Skeletal muscle tissue (tissue), 4 donors: ENCODE measurements around the gene TOMM40L. TPM values are rescaled to one million over a fixed set of nuclear protein-coding genes. Genes with fewer than 3 reads are reported as not detected.

Source experiments
- H3K27ac ChIP-seq: one replicate; pipeline ENCODE4 v1.7.0; 2013; ENCODE audit warnings: mild to moderate bottlenecking, low read depth, low read length, inconsistent platforms
- H3K27me3 ChIP-seq, 3 donors: one replicate each; pipeline ENCODE4 v1.7.0; 2013; ENCODE audit warnings: low read length in 3 of 3; ENCODE audit not compliant: control insufficient read depth in 3 of 3, insufficient read depth in 3 of 3
- H3K36me3 ChIP-seq, 3 donors: one replicate each; pipeline ENCODE4 v1.7.0; 2013; ENCODE audit warnings: low read length in 3 of 3; ENCODE audit not compliant: control insufficient read depth in 3 of 3, insufficient read depth in 3 of 3
- H3K4me1 ChIP-seq, 3 donors: one replicate each; pipeline ENCODE4 v1.7.0; 2013; ENCODE audit warnings: low read length in 3 of 3, mild to moderate bottlenecking in 3 of 3; ENCODE audit not compliant: control insufficient read depth in 3 of 3, insufficient read depth in 3 of 3
- H3K4me3 ChIP-seq, 3 donors: one replicate each; pipeline ENCODE4 v1.7.0; 2013; ENCODE audit warnings: low read length in 3 of 3
- H3K9ac ChIP-seq, 3 donors: one replicate each; pipeline ENCODE4 v1.7.0; 2013; ENCODE audit warnings: low read length in 3 of 3, mild to moderate bottlenecking in 3 of 3, moderate library complexity in 2 of 3, low read depth in 1 of 3
- H3K9me3 ChIP-seq, 3 donors: one replicate each; pipeline ENCODE4 v1.7.0; 2013; ENCODE audit warnings: low read length in 3 of 3; ENCODE audit not compliant: control insufficient read depth in 3 of 3
- total RNA-seq: library from RNA; depleted of rRNA; stranded (reverse); fragments of >200 nt; gene quantifications from one replicate; pipeline ENCODE4 v1.2.3, GENCODE V29; 2014
- donor health status: Osteomylitis.

The TOMM40L gene
- total RNA-seq, 1 donor from 2014 or later: 10.4 TPM

DNA sequence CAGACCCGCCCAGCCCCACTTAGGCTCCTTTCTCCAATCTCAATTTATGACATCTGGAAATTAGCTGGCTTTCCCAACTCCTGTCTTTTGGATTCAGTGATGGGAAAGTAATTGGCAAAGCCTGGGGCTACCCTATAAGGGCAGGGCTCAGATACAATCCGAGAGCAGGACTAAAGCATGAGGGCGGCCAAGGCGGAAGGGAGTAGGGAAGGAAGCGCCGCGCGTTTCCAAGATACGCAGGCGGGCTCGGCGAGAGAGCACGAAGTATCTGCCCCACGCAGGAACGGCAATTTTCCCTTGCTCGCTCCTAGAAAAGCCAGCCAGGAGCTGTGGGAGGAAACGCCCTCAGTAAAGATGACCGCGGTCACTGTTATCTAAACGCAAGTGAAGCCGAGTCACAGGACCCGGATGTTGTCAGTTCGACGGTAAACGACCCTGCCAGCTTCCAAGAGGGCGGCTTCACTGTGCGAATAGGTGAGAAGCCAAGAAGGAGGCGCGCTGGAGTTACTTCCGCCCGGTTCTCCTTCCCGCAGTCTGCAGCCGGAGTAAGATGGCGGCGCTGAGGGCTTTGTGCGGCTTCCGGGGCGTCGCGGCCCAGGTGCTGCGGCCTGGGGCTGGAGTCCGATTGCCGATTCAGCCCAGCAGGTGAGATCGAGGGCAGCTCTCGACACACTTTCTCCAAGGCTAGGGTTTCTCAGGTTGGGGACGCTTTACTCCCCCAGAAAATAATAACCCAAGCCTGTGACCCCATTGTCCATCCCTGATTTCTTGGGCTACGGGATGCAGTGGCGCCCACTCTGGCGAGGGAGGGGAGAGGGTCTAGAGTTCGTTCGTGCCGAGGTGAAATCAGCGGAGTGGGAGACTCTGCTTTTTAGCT lies 23.8 kb upstream of the TOMM40L start, which contains the start of gene NDUFS2:
Gene NDUFS2, plus strand, starts transcription at position 532 of the 877 bp plus-strand sequence. Its CDS starts 19 bp downstream, at position 551.
- Histone ChIP-seq H3K9me3 (no peaks in the 10 kb centered on the region), H3K9ac (peak within 1 kb of the TSS; percentile 91 to 99 (median 99)), H3K27ac (peak within 1 kb of the TSS; percentile 99), H3K4me3 (peak within 1 kb of the TSS; percentile 97 to 100 (median 99)), H3K4me1 (peaks cover 62 to 83% (median 70%) of the 10 kb centered on the region in 3 donors), H3K27me3 (no peaks in the 10 kb centered on the region), H3K36me3 (peaks cover 14 to 34% (median 18%) of the 10 kb centered on the region in 3 donors)

DNA sequence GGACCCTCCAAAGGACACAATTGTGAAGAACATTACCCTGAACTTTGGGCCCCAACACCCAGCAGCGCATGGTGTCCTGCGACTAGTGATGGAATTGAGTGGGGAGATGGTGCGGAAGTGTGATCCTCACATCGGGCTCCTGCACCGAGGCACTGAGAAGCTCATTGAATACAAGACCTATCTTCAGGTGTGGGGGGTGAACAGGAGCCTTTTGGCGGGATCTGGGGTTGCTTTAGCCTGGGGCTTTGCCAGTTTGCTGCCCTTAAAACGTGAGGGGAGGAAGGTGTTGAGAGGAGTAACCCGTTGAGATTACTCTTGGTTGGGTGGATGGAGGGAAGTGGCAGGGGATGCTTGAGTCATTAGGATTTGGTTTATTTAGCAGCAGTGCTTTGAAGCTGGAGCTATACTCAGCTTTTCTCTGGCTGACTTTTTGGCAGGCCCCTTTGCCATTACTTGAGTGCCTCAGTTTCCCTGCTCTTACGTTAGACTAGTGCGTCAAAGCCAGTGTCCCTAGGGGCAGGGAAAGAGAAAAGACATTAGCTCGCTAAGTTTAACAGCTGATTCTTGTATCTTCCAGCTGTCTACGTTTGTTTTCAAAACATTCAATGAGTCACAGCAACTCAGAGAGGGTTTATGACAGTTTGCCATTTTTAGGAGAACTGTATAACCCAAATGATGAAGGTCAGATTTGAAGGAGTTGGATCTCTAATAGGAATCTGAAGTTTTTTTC lies 19.3 kb upstream of the TOMM40L start:
- Histone ChIP-seq H3K27ac (peak overlapping the region; percentile 56), H3K9ac (no peak overlapping the region), H3K9me3 (no peaks in the 10 kb centered on the region), H3K36me3 (peaks cover 41 to 63% (median 49%) of the 10 kb centered on the region in 3 donors), H3K4me1 (peaks cover 18 to 50% (median 32%) of the 10 kb centered on the region in 3 donors), H3K27me3 (no peaks in the 10 kb centered on the region), H3K4me3 (no peak overlapping the region)

DNA sequence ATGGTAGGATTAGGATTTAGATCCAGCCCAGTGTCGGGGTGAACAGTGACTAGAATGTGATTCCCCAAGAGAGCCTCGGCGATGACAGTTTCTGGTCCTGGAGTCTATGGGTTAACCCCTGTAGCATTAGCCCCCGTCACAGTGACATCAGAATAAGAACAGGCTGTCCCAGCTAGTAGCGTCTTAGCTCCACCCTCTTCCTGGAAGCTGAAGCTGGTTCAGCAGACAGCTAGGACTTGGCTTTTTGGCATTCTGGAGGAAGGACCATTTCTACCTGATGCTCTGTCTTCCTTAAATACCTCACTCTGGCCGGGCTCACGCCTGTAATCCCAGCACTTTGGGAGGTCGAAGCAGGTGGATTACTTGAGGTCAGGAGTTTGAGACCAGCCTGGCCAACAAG lies 18.7 kb upstream of the TOMM40L start:
- peaks cover 15 to 46% (median 28%) of the 10 kb centered on the region in 3 donors for H3K4me1 ChIP-seq
- H3K27me3 ChIP-seq: no peaks in the 10 kb centered on the region
- peaks cover 47 to 69% (median 55%) of the 10 kb centered on the region in 3 donors for H3K36me3 ChIP-seq
- no peak overlapping the region for H3K4me3 ChIP-seq
- H3K27ac ChIP-seq: peak overlapping the region; percentile 56
- no peak overlapping the region for H3K9ac ChIP-seq
- H3K9me3 ChIP-seq: no peaks in the 10 kb centered on the region

DNA sequence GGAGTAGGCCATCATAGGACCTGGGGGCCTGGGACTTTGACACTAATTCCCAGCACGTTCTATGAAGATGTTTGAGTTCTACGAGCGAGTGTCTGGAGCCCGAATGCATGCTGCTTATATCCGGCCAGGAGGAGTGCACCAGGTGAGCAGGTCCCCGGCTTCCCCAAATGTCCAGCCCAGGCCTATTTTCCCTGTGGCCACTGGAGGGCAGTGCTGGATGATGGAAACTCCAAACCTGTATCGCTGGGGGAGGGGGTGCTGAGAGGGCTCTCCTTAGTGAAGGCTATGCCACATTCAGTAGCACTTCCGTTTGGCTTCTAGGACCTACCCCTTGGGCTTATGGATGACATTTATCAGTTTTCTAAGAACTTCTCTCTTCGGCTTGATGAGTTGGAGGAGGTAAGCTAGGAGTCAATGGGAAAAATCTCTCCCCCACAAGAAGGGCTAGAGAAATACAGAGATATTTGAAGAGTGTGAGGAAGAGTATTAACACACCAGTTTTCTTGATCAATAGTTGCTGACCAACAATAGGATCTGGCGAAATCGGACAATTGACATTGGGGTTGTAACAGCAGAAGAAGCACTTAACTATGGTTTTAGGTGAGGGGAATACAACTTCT lies 16.0 kb upstream of the TOMM40L start:
- Histone ChIP-seq H3K4me1 (peaks cover 0 to 27% (median 13%) of the 10 kb centered on the region in 3 donors), H3K27ac (no peak overlapping the region), H3K9ac (no peak overlapping the region), H3K4me3 (no peak overlapping the region), H3K9me3 (no peaks in the 10 kb centered on the region), H3K27me3 (no peaks in the 10 kb centered on the region), H3K36me3 (peaks cover 59 to 78% (median 76%) of the 10 kb centered on the region in 3 donors)

DNA sequence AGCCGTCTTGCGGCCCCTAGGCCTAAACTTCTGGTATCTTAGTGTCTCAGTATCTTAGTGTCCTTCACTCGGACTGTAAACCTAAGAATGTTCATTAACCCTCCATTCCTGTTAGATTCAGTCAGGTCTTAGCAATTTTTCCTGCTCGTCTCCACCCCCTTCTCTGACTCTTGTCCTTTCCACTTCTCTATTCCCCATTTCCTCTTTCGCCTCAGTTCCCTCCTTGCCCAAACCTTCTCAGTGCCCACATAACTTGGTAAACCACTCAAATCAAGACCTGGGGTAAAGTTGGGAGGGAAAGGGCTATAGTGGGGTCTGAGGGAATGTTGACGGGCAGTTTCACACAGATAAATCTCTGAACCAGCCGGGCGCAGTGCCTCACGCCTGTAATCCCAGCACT lies 11.5 kb upstream of the TOMM40L start:
- H3K27ac ChIP-seq: no peak overlapping the region
- no peak overlapping the region for H3K4me3 ChIP-seq
- H3K36me3 ChIP-seq: peaks cover 44 to 55% (median 48%) of the 10 kb centered on the region in 3 donors
- no peak overlapping the region for H3K9ac ChIP-seq
- peaks cover 0 to 10% (median 0%) of the 10 kb centered on the region in 3 donors for H3K4me1 ChIP-seq
- H3K9me3 ChIP-seq: no peaks in the 10 kb centered on the region
- H3K27me3 ChIP-seq: no peaks in the 10 kb centered on the region

DNA sequence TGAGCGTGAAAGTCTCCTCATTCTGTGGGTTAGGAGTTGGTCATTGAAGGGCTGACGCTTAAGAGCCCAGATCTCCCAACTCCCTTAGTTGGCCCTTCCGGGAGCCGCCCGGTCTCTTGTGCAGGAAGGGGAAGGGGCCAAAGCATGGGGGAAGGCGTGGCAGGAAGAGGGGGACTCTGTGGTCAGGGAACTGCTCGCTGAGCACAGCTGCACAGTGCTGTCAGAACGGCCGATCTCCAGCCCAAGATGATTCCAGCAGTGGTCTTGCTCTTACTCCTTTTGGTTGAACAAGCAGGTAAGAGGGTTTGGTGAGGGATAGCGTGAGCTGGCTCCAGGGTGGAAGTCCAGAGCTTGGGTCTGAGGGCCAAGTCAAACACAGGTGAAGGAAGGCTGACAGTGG lies 10.8 kb upstream of the TOMM40L start, which contains the start of gene FCER1G:
Gene FCER1G, plus strand, starts transcription at position 220 of the 400 bp plus-strand sequence. Its CDS starts 27 bp downstream, at position 247.
- peaks cover 40 to 49% (median 41%) of the 10 kb centered on the region in 3 donors for H3K36me3 ChIP-seq
- no peaks in the 10 kb centered on the region for H3K9me3 ChIP-seq
- H3K4me1 ChIP-seq: peaks cover 0 to 5% (median 0%) of the 10 kb centered on the region in 3 donors
- no peaks in the 10 kb centered on the region for H3K27me3 ChIP-seq
- no peak within 1 kb of the TSS for H3K27ac ChIP-seq
- H3K9ac ChIP-seq: no peak within 1 kb of the TSS
- peak within 1 kb of the TSS; percentile 22 to 35 (median 22) for H3K4me3 ChIP-seq

DNA sequence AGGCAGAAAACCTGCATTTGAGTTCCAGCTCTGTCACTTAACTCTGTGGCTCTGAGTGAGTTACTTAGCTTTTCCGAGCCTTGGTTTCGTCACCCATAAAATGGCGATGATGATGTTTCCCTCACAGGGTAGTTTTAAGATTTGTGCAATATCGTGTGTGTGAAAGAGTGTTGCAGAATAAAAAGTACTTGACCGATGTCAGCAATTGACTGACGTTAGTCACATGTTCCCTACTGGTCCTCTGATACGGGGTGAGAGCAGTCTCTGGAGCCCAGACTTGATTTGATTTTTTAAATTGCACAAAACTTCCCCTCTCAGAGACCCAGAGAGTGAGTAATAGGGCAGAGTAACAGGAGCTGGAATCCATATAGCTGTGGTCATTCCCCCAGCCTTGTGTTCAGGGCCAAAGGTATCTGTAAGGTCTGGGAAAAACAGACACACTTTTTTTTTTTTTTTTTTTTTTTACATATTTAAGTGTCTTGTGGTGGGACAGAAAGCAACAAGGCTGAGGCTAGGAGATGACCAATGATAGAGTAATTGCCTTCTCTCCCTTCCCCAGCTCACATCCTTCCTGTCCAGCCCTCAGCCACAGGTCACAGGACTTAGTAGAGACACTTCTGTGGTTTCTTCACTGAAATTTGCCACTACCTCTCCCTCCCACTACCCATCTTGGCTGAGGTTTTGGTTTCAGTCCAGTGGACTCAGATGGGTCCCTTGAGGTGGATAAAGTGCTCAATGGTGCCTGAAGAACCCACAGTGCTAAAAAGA lies 8.7 kb upstream of the TOMM40L start:
- Histone ChIP-seq H3K4me3 (peak overlapping the region in 2 of 3 donors; percentile 6 to 38), H3K36me3 (peaks cover 24 to 29% (median 25%) of the 10 kb centered on the region in 3 donors), H3K9me3 (no peaks in the 10 kb centered on the region), H3K4me1 (peaks cover 0 to 5% (median 0%) of the 10 kb centered on the region in 3 donors), H3K9ac (peak overlapping the region in 1 of 3 donors; percentile 33), H3K27ac (peak overlapping the region; percentile 65), H3K27me3 (no peaks in the 10 kb centered on the region)

DNA sequence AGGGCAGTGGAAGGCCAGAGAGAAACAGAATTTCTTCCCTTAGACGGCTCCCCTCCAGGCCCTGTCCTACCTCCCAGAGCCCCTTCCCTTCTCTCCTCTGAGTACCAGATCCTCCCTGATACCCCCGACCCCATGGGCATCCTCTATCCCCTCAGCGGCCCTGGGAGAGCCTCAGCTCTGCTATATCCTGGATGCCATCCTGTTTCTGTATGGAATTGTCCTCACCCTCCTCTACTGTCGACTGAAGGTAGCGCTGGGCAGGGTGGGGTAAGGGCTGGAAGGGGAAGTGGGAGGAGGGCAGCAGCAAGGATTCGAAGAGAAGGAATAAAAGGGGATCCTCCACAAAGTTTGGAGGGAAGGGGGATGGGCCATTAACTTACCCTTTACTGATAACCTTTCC lies 8.0 kb upstream of the TOMM40L start:
- H3K27me3 ChIP-seq: no peaks in the 10 kb centered on the region
- H3K9ac ChIP-seq: peak overlapping the region in 1 of 3 donors; percentile 33
- peaks cover 0 to 5% (median 0%) of the 10 kb centered on the region in 3 donors for H3K4me1 ChIP-seq
- no peaks in the 10 kb centered on the region for H3K9me3 ChIP-seq
- no peak overlapping the region for H3K4me3 ChIP-seq
- peak overlapping the region; percentile 65 for H3K27ac ChIP-seq
- peaks cover 17 to 22% (median 19%) of the 10 kb centered on the region in 3 donors for H3K36me3 ChIP-seq
